HG03280 (cell line): ENCODE measurements around the gene ZBTB1.
"Not testable (repeated sequence)": the region's sequence is repeated elsewhere in the genome, so short reads cannot be mapped to it uniquely, and the experiment has no call there.

Source experiments
- ATAC-seq: cut with Tn5 transposase; IDR thresholded peaks from one replicate; pipeline ENCODE4 v1.9.1; 2021; ENCODE audit warnings: mild to moderate bottlenecking, moderate library complexity; ENCODE audit not compliant: unreplicated experiment

ZBTB1 gene

GRCh38 chr14:64563696-64564095 is 59.1 kb downstream of the ZBTB1 start:
- no peak for ATAC-seq

GRCh38 chr14:64566651-64567122 is 62.1 kb downstream of the ZBTB1 start:
- no peak for ATAC-seq

DNA sequence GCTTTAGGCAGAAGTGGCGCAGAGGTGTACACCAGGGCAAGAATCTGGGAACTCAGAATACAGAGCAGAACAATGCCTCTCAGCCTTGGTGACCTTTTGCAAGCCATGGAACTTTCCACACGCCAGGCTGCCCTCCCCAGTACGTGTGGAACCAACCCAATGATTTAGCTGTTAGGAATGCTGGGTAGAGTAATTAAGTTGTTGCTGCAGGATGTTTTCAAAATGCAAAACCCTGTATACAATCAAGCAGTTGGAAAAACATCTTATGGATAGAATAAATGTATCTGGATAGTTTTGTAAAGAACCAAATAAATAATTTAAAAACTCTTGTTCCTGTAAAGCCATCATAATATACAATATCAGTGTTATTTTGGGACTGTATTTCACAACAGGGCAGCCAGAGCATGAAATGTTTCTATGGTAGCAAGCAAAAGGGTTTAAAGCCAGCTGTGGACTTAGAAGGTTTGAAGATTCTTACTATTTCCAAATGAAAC is 64.6 kb downstream of the ZBTB1 start:
- no peak for ATAC-seq

- ATAC-seq: not testable (repeated sequence)
These were observed 65.1 kb downstream of the ZBTB1 start for GRCh38 chr14:64569646-64570045.

DNA sequence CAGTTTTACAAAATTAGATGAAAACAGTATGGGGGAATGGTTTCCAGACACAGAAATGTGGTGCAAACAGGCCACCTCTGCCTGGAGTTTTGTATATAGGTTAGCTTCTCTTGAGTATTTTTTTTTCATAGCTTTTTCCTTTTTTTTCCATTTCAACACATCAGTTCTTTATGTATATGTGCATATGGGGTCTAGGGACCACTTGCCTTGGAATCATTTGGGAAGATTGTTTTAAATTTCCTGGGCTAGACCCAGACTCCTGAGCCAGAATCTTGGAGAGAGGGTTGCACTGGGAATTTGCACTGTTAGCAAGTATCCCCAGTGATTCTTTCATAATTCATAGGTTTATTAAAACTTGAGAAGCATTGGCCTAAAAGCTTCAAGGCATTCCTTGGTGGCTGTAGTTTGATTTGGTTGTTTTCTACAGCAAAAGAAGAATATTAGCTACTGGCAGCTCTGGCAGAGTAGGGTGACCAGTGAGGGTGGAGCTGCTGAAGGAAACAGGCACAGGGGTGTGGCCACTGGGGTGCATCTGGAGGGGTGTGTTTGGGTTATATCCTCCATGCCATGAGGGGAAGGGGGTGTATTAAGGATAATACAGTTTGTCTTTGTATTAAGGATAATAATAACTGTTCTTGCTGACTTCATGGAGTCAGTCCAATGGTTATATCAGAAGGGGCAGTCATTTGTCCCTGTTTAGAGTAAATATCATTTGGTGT is 68.0 kb downstream of the ZBTB1 start:
- ATAC-seq: no peak

DNA sequence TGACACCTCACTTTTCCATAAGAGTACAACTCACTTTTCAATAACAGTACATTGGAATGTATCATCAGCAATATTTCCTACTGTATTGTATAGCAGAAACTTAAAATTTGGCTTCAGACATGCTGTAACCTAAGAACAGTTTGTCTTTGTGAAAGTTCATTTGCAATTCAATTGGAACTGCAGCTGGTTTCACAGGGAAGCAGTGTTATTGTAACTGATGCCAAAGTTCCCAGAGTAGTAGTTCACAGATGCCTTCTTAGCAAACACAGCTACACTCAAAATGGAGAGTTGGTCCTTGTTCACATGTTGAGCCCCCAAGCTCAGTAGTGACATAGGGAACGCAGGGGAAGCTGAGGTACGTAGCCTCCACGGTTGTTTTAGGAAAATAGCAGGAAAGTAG is 68.5 kb downstream of the ZBTB1 start:
- no peak for ATAC-seq
